HL-60 (cell line): ENCODE results near the gene ITIH4.

ENCODE experiments used
- DNase-seq, 2 experiments: peaks; one replicate each; pipeline ENCODE4 v3.0.0-alpha.2; 2010 to 2020; ENCODE audit warnings: low read depth in 1 of 2, low spot score in 1 of 2
- H3K27ac ChIP-seq: fragments of 250-450 bp; sonication (Bioruptor Pico); replicated peaks from 2 replicates; pipeline ENCODE4 v1.5.1; 2020; ENCODE audit warnings: mild to moderate bottlenecking, moderate library complexity
- H3K27me3 ChIP-seq: fragments of 250-450 bp; sonication (Bioruptor Pico); 2 replicates; pipeline ENCODE4 v1.5.1; 2021; ENCODE audit warnings: mild to moderate bottlenecking, moderate library complexity; ENCODE audit not compliant: insufficient read depth, poor library complexity, severe bottlenecking
- H3K4me3 ChIP-seq: replicated peaks from 2 replicates; pipeline ENCODE4 v1.5.1; 2011; ENCODE audit warnings: mild to moderate bottlenecking, control low read depth, low read length; ENCODE audit not compliant: insufficient read depth
- GABPA ChIP-seq: IDR thresholded peaks from 2 replicates; pipeline ENCODE4 v1.6.1; 2012; ENCODE audit warnings: low read depth
- POLR2AphosphoS5 ChIP-seq: IDR thresholded peaks from 2 replicates; pipeline ENCODE4 v1.6.1; 2012; ENCODE audit warnings: low read depth
- SPI1 ChIP-seq: IDR thresholded peaks from 2 replicates; pipeline ENCODE4 v1.6.1; 2012; ENCODE audit warnings: low read depth, mild to moderate bottlenecking, borderline replicate concordance
- TF ChIP-seq, protein P1 (sequence below): IDR thresholded peaks from 2 replicates; pipeline ENCODE4 v1.6.1; 2012; ENCODE audit warnings: low read depth; ENCODE audit not compliant: insufficient replicate concordance
- TF ChIP-seq, protein P2 (sequence below): IDR thresholded peaks from one replicate; pipeline ENCODE4 v1.5.1; 2011; ENCODE audit warnings: low read length, control low read depth, inconsistent platforms; ENCODE audit not compliant: insufficient read depth

ITIH4 gene

DNA sequence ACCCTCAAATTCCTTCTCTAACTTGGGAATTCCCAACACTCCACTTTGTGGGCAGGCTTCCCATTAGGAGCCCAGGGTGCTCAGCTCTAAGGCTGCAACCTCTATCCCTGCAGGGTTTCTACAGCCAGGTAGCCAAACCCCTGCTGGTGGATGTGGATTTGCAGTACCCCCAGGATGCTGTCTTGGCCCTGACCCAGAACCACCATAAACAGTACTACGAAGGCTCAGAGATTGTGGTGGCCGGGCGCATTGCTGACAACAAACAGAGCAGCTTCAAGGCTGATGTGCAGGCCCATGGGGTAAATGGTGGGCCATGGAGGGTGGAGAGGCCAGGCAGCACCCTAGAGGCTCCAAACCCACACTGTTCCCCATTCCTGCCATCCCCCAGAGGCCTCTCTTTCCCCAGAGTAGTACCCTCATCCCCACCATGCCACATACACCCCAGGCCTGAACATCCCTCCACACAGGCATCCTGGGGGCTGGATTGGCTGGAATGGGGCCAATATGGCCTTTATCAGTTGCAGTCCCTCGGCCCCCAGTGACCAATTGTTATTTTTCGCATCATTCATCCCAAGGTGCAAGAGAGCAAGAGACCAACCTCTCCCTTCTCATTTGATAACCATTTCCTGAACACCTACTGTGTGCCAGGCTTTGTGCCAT, 45.4 kb downstream of the ITIH4 start:
- TF ChIP-seq, protein P1, sequence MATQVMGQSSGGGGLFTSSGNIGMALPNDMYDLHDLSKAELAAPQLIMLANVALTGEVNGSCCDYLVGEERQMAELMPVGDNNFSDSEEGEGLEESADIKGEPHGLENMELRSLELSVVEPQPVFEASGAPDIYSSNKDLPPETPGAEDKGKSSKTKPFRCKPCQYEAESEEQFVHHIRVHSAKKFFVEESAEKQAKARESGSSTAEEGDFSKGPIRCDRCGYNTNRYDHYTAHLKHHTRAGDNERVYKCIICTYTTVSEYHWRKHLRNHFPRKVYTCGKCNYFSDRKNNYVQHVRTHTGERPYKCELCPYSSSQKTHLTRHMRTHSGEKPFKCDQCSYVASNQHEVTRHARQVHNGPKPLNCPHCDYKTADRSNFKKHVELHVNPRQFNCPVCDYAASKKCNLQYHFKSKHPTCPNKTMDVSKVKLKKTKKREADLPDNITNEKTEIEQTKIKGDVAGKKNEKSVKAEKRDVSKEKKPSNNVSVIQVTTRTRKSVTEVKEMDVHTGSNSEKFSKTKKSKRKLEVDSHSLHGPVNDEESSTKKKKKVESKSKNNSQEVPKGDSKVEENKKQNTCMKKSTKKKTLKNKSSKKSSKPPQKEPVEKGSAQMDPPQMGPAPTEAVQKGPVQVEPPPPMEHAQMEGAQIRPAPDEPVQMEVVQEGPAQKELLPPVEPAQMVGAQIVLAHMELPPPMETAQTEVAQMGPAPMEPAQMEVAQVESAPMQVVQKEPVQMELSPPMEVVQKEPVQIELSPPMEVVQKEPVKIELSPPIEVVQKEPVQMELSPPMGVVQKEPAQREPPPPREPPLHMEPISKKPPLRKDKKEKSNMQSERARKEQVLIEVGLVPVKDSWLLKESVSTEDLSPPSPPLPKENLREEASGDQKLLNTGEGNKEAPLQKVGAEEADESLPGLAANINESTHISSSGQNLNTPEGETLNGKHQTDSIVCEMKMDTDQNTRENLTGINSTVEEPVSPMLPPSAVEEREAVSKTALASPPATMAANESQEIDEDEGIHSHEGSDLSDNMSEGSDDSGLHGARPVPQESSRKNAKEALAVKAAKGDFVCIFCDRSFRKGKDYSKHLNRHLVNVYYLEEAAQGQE: no peak
- no peak for TF ChIP-seq POLR2AphosphoS5
- TF ChIP-seq, protein P2, sequence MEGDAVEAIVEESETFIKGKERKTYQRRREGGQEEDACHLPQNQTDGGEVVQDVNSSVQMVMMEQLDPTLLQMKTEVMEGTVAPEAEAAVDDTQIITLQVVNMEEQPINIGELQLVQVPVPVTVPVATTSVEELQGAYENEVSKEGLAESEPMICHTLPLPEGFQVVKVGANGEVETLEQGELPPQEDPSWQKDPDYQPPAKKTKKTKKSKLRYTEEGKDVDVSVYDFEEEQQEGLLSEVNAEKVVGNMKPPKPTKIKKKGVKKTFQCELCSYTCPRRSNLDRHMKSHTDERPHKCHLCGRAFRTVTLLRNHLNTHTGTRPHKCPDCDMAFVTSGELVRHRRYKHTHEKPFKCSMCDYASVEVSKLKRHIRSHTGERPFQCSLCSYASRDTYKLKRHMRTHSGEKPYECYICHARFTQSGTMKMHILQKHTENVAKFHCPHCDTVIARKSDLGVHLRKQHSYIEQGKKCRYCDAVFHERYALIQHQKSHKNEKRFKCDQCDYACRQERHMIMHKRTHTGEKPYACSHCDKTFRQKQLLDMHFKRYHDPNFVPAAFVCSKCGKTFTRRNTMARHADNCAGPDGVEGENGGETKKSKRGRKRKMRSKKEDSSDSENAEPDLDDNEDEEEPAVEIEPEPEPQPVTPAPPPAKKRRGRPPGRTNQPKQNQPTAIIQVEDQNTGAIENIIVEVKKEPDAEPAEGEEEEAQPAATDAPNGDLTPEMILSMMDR: no peak
- no peak for TF ChIP-seq SPI1
- no peak for TF ChIP-seq GABPA

DNA sequence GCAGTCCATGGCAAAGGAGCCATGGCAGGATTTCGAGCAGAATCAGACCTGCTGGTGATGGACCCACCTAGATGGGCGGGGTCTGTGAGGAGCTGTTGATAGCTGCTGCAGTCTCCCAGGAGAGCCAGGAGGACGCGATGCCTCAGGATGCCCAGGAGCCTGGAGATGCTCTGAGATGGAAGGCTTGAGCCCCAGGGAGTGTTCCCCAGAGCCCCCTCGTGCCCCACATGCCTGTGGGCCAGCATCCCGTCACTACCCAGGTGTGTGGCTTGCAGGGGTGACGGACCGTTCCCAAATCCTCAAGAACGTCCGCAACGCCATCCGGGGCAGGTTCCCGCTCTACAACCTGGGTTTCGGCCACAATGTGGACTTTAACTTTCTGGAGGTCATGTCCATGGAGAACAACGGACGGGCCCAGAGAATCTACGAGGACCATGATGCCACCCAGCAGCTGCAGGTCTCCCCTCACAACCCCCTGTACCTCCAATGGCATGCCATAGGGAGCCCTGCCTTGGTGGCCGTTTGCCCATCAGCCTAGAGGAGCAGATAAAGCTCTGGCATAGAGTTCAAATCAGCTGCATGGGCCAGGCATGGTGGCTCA, 46.4 kb downstream of the ITIH4 start:
- TF ChIP-seq, protein P2: no peak
- TF ChIP-seq GABPA (no peak), SPI1 (no peak), POLR2AphosphoS5 (no peak)
- TF ChIP-seq, protein P1: no peak
- Histone ChIP-seq H3K27me3 (no peaks in the 10 kb centered on the region), H3K4me3 (no peak overlapping the region), H3K27ac (no peak overlapping the region)
- DNase-seq: no peak

More for the DNA sequence above, 45.4 kb downstream of the ITIH4 start:
- Histone ChIP-seq H3K27me3 (no peaks in the 10 kb centered on the region), H3K4me3 (no peak overlapping the region), H3K27ac (no peak overlapping the region)
- DNase-seq: no peak

DNA sequence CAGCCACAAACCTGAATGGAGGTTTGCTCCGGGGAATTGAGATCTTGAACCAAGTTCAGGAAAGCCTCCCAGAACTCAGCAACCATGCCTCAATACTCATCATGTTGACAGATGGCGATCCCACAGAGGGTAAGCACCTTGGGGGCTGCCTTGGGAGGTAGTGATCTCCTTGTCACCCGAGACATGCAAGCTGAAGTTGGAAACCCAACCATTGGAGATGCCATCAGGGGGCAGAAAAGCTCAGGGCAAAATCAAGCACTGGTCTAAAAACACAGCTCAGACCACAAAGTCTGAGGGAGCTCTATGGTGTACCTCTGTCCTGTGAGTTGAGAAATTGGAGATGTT, 47.3 kb downstream of the ITIH4 start:
- no peaks in the 10 kb centered on the region for H3K27me3 ChIP-seq
- TF ChIP-seq SPI1 (no peak), POLR2AphosphoS5 (no peak), GABPA (no peak)
- TF ChIP-seq, protein P2: no peak
- TF ChIP-seq, protein P1: no peak
- DNase-seq: no peak

More for the DNA sequence above, 47.3 kb downstream of the ITIH4 start:
- no peak overlapping the region for H3K27ac ChIP-seq
- H3K4me3 ChIP-seq: no peak overlapping the region
